Panc1 (cell line): ENCODE results near the gene CLK3. TPM values are rescaled to one million over a fixed set of nuclear protein-coding genes. Genes with fewer than 3 reads are reported as not detected.
"Not testable (repeated sequence)": the region's sequence is repeated elsewhere in the genome, so short reads cannot be mapped to it uniquely, and the experiment has no call there.

ENCODE experiments used
- ATAC-seq: fragments of 200-7000 bp; cut with Tn5 transposase; 2 replicates; pipeline ENCODE4 v1.9.1; 2020; ENCODE audit warnings: mild to moderate bottlenecking, moderate library complexity
- BruUV-seq: library from RNA; stranded (reverse); fragments of 400-500 nt; replicated peaks from 2 replicates; lab custom pipeline; 2021; lab: Mats Ljungman, UMichigan
- CTCF ChIA-PET: fragments of 300-600 bp; sonication (Branson Sonifier 250); formaldehyde crosslinking; loops from one replicate; lab custom pipeline; 2022; ENCODE audit warnings: antibody characterized with exemption; lab: Charles Lee
- POLR2A ChIA-PET: fragments of 300-600 bp; sonication (Branson Sonifier 250); formaldehyde crosslinking; loops from one replicate; lab custom pipeline; 2022; ENCODE audit warnings: antibody characterized with exemption; lab: Charles Lee
- DNase-seq: peaks from one replicate; pipeline ENCODE4 v3.0.0-alpha.2; 2010; ENCODE audit warnings: low read depth, low spot score
- H3K27ac ChIP-seq: 2 replicates; pipeline ENCODE4 v1.5.1; 2011; ENCODE audit warnings: mild to moderate bottlenecking, low read length, inconsistent platforms
- H3K27me3 ChIP-seq: fragments of 200-500 bp; sonication (Bioruptor generic); 2 replicates; pipeline ENCODE4 v1.6.0; 2014; ENCODE audit warnings: low read length, inconsistent platforms; ENCODE audit not compliant: control insufficient read depth, insufficient read depth
- H3K36me3 ChIP-seq: fragments of 200-500 bp; sonication (Bioruptor generic); 2 replicates; pipeline ENCODE4 v1.5.1; 2014; ENCODE audit warnings: inconsistent platforms, mild to moderate bottlenecking, low read length, moderate library complexity; ENCODE audit not compliant: control insufficient read depth, insufficient read depth
- H3K4me1 ChIP-seq: 2 replicates; pipeline ENCODE4 v1.5.1; 2011; ENCODE audit warnings: inconsistent platforms, mild to moderate bottlenecking, low read length, moderate library complexity; ENCODE audit not compliant: control insufficient read depth, insufficient read depth
- H3K4me3 ChIP-seq, 2 experiments: 2 replicates each; pipeline ENCODE4 v1.5.1; 2011 to 2012; ENCODE audit warnings: low read depth in 2 of 2, low read length in 2 of 2, mild to moderate bottlenecking in 2 of 2, inconsistent platforms in 1 of 2, moderate library complexity in 1 of 2
- H3K9me3 ChIP-seq: fragments of 200-500 bp; sonication (Bioruptor generic); 2 replicates; pipeline ENCODE4 v1.5.1; 2014; ENCODE audit warnings: low read depth, mild to moderate bottlenecking, inconsistent platforms, low read length, moderate library complexity; ENCODE audit not compliant: control insufficient read depth, insufficient read depth
- POLR2AphosphoS5 ChIP-seq: IDR thresholded peaks from 2 replicates; pipeline ENCODE4 v1.6.1; 2012; ENCODE audit warnings: mild to moderate bottlenecking, low read depth, low read length, moderate library complexity
- SIN3A ChIP-seq: IDR thresholded peaks from 2 replicates; pipeline ENCODE4 v1.6.1; 2012; ENCODE audit warnings: low read depth, mild to moderate bottlenecking, low read length, moderate library complexity, borderline replicate concordance; ENCODE audit not compliant: insufficient read depth
- TCF7L2 ChIP-seq: IDR thresholded peaks from 2 replicates; pipeline ENCODE4 v1.6.1; 2011; ENCODE audit warnings: mild to moderate bottlenecking, low read depth, low read length, inconsistent platforms
- in situ Hi-C: cut with HindIII; loops from 2 replicates; pipeline ENCODE4 v1.10.0; 2016; ENCODE audit warnings: low sequenced_read_pairs, low pct_unique_long_range_greater_than_20kb
- intact Hi-C: fragments of 100-400 bp; cut with micrococcal nuclease; formaldehyde crosslinking; loops from one replicate; pipeline ENCODE4 v1.10.0; 2022; ENCODE audit not compliant: unreplicated experiment
- total RNA-seq: library from RNA; stranded (reverse); gene quantifications from one replicate; pipeline ENCODE4 v1.2.1, GENCODE V29; 2021; ENCODE audit not compliant: unreplicated experiment
- TF ChIP-seq, protein P1 (sequence below), 2 experiments: IDR thresholded peaks; 2 replicates each; pipeline ENCODE4 v1.6.1; 2011 to 2012; ENCODE audit warnings: low read depth in 2 of 2, control low read depth in 1 of 2, low read length in 1 of 2, mild to moderate bottlenecking in 1 of 2, moderate library complexity in 1 of 2; ENCODE audit not compliant: insufficient read depth in 1 of 2
- TF ChIP-seq, protein P2 (sequence below): fragments of 450-650 bp; IDR thresholded peaks from 2 replicates; pipeline ENCODE4 v1.5.1; 2017; ENCODE audit warnings: mild to moderate bottlenecking

Gene CLK3
- total RNA-seq, 1 experiment from 2014 or later = 69.8 TPM

DNA sequence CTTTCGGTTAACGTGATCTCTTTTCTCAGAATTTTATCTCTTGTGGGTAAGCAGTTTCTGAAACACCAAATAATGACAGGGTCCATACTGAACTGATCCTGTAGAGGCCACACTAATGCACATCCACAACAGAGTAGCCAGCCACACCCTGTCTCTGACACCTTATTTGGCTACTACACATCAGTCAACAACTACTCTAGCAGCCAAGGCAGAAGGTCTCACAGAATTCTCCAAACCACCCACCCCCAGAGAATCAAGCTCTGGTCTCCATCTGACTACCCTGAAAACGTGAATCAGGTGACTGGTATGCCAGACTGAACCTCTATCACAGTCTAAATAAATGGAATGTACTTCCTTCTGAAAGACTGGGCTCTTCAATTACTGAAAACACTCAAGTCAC is 42.2 kb downstream of the CLK3 start:
- Histone ChIP-seq H3K36me3 (no peaks in the 10 kb centered on the region), H3K4me1 (no peaks in the 10 kb centered on the region), H3K27me3 (no peaks in the 10 kb centered on the region), H3K27ac (no peak overlapping the region), H3K4me3 (no peak overlapping the region), H3K9me3 (no peaks in the 10 kb centered on the region)
- in situ Hi-C loops = no loop called here
- TF ChIP-seq, protein P1, sequence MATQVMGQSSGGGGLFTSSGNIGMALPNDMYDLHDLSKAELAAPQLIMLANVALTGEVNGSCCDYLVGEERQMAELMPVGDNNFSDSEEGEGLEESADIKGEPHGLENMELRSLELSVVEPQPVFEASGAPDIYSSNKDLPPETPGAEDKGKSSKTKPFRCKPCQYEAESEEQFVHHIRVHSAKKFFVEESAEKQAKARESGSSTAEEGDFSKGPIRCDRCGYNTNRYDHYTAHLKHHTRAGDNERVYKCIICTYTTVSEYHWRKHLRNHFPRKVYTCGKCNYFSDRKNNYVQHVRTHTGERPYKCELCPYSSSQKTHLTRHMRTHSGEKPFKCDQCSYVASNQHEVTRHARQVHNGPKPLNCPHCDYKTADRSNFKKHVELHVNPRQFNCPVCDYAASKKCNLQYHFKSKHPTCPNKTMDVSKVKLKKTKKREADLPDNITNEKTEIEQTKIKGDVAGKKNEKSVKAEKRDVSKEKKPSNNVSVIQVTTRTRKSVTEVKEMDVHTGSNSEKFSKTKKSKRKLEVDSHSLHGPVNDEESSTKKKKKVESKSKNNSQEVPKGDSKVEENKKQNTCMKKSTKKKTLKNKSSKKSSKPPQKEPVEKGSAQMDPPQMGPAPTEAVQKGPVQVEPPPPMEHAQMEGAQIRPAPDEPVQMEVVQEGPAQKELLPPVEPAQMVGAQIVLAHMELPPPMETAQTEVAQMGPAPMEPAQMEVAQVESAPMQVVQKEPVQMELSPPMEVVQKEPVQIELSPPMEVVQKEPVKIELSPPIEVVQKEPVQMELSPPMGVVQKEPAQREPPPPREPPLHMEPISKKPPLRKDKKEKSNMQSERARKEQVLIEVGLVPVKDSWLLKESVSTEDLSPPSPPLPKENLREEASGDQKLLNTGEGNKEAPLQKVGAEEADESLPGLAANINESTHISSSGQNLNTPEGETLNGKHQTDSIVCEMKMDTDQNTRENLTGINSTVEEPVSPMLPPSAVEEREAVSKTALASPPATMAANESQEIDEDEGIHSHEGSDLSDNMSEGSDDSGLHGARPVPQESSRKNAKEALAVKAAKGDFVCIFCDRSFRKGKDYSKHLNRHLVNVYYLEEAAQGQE (IDR thresholded peaks at IDR 0.05; ENCODE audit: insufficient read depth in 1 of 2, low read depth in 2 of 2, low read length in 1 of 2) = no peak
- TF ChIP-seq, protein P2, sequence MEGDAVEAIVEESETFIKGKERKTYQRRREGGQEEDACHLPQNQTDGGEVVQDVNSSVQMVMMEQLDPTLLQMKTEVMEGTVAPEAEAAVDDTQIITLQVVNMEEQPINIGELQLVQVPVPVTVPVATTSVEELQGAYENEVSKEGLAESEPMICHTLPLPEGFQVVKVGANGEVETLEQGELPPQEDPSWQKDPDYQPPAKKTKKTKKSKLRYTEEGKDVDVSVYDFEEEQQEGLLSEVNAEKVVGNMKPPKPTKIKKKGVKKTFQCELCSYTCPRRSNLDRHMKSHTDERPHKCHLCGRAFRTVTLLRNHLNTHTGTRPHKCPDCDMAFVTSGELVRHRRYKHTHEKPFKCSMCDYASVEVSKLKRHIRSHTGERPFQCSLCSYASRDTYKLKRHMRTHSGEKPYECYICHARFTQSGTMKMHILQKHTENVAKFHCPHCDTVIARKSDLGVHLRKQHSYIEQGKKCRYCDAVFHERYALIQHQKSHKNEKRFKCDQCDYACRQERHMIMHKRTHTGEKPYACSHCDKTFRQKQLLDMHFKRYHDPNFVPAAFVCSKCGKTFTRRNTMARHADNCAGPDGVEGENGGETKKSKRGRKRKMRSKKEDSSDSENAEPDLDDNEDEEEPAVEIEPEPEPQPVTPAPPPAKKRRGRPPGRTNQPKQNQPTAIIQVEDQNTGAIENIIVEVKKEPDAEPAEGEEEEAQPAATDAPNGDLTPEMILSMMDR = no peak
- TF ChIP-seq TCF7L2 (no peak), POLR2AphosphoS5 (no peak), SIN3A (no peak)
- CTCF ChIA-PET = no interaction called here
- intact Hi-C loops = no loop called here
- POLR2A ChIA-PET = interaction anchor here (0.5 kb wide), 1 partner anchor 74 kb away, joined by 6 read pairs; no protein-coding TSS in a partner anchor
- DNase-seq (no peak), ATAC-seq (no peak)
- no TSS peak for BruUV-seq

DNA sequence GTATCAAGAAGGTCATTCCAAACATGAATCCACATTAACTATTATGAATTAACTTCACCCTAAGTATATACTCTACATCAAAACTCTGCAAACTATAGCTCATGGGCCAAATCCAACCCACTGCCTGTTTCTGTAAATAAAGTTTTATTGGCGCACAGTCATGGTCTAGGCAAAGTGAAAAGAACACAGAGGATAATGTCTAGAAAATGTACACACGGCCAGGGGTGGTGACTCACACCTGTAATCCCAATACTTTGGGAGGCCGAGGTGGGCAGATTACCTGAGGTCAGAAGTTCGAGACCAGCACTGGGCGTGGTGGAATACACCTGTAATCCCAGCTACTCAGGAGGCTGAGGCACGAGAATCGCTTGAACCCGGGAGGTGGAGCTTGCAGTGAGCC is 45.6 kb downstream of the CLK3 start:
- H3K27ac ChIP-seq, H3K4me1 ChIP-seq, H3K27me3 ChIP-seq, H3K9me3 ChIP-seq, H3K36me3 ChIP-seq, H3K4me3 ChIP-seq, in situ Hi-C loops, ATAC-seq, DNase-seq, BruUV-seq, POLR2A ChIA-PET, intact Hi-C loops: not testable (repeated sequence)
- CTCF ChIA-PET = interaction anchor here (0.6 kb wide), 1 partner anchor 120 kb away, joined by 10 read pairs; the partner anchor contains the start of gene ARID3B

DNA sequence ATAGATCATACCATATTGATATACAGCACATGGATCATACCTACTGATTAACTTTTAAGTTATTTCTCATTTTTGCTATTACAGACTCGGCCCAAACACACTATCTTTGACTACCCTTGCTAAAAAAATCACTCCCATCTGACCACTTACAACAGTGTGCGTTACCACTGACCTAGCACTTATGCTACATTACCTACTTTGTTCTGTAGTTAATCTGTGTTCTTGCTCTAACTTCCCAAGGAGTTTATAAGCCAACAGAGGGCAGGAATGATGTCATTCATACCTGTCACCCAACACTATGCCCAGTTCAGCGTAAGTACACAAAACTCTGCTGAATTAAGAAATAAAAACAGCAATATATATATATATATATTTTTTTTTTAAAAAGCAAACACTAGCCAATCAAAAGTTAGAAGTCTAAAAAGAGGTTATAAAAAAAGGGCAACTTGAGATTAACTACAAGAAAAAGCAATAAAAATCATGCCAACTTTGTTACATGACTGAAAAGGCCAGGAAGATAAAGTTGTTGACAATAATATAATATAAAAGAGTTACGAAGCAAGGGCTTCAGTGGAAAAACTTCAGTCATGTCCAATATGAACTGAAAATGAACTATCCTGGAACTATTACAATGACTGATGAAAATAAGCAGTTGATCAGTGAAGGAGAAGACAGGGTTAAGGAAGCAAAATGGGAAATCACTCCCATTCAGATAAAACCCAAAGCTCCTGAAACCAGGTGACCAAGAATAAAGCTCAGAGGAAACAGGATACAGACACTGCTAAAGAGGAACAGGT is 46.6 kb downstream of the CLK3 start:
- no peaks in the 10 kb centered on the region for H3K36me3 ChIP-seq
- CTCF ChIA-PET = no interaction called here
- BruUV-seq = no TSS peak

More for the DNA sequence above, 46.6 kb downstream of the CLK3 start:
- H3K4me1 ChIP-seq = peaks cover 6% of the 10 kb centered on the region
- no peak overlapping the region for H3K4me3 ChIP-seq
- POLR2A ChIA-PET = no interaction called here
- no peak for TF ChIP-seq POLR2AphosphoS5
- TF ChIP-seq, protein P2 = no peak
- TF ChIP-seq, protein P1 (IDR thresholded peaks at IDR 0.05; ENCODE audit: insufficient read depth in 1 of 2, low read depth in 2 of 2, low read length in 1 of 2) = no peak
- no peak for TF ChIP-seq TCF7L2
- no peak for TF ChIP-seq SIN3A
- ATAC-seq (no peak), DNase-seq (no peak)
- H3K9me3 ChIP-seq = no peaks in the 10 kb centered on the region
- no peaks in the 10 kb centered on the region for H3K27me3 ChIP-seq
- H3K27ac ChIP-seq = no peak overlapping the region
- in situ Hi-C loops = no loop called here
- intact Hi-C loops = no loop called here
